NCI-H1436 treated with DMSO at 0.1 percent for 48 hours (cell line): ENCODE results near the gene HSD11B2.

Experiments used
- DNase-seq: peaks from one replicate; lab custom pipeline; 2025; lab: John Stamatoyannopoulos, UW

The HSD11B2 gene

GRCh38 chr16:67435758-67436164, 4.8 kb downstream of the HSD11B2 start:
- DNase-seq: no peak

GRCh38 chr16:67436640-67437193, 5.8 kb downstream of the HSD11B2 start:
- DNase-seq: no peak

- DNase-seq: no peak
Measured at GRCh38 chr16:67437513-67437912, 6.6 kb downstream of the HSD11B2 start.

- no peak for DNase-seq
Measured at GRCh38 chr16:67438098-67438791, 7.3 kb downstream of the HSD11B2 start.

GRCh38 chr16:67438824-67439393, 8.0 kb downstream of the HSD11B2 start:
- no peak for DNase-seq

GRCh38 chr16:67441271-67441753, 10.4 kb downstream of the HSD11B2 start:
- no peak for DNase-seq

- no peak for DNase-seq
Measured at GRCh38 chr16:67441907-67442306, 11.0 kb downstream of the HSD11B2 start.

- DNase-seq: no peak
Measured at GRCh38 chr16:67442581-67443255, 11.8 kb downstream of the HSD11B2 start.

- DNase-seq: no peak
Measured at GRCh38 chr16:67443265-67443664, 12.3 kb downstream of the HSD11B2 start.

- DNase-seq: no peak
Measured at GRCh38 chr16:67444259-67445125, 13.6 kb downstream of the HSD11B2 start.

GRCh38 chr16:67445126-67445426, 14.2 kb downstream of the HSD11B2 start:
- no peak for DNase-seq

GRCh38 chr16:67445441-67445912, 14.6 kb downstream of the HSD11B2 start:
- no peak for DNase-seq

GRCh38 chr16:67445913-67446907, 15.3 kb downstream of the HSD11B2 start:
- DNase-seq: no peak

GRCh38 chr16:67446968-67447507, 16.1 kb downstream of the HSD11B2 start:
- no peak for DNase-seq

GRCh38 chr16:67447508-67448076, 16.7 kb downstream of the HSD11B2 start:
- no peak for DNase-seq

- DNase-seq: no peak
Measured at GRCh38 chr16:67448580-67448979, 17.7 kb downstream of the HSD11B2 start.

- DNase-seq: no peak
Measured at GRCh38 chr16:67449336-67449735, 18.4 kb downstream of the HSD11B2 start.

GRCh38 chr16:67449739-67450138, 18.8 kb downstream of the HSD11B2 start:
- no peak for DNase-seq

- no peak for DNase-seq
Measured at GRCh38 chr16:67451061-67451703, 20.3 kb downstream of the HSD11B2 start.
